NAMALWA (cell line): Measurements from ENCODE around the gene ZRANB1.
"Not testable (repeated sequence)": the region's sequence is repeated elsewhere in the genome, so short reads cannot be mapped to it uniquely, and the experiment has no call there.

Source experiments
- DNase-seq: peaks from one replicate; pipeline ENCODE4 v3.0.0-alpha.2; 2015; ENCODE audit warnings: low spot score

Gene ZRANB1

GRCh38 chr10:124941823-124942222, at the start of gene ZRANB1:
Gene ZRANB1 (plus strand): TSS chr10:124942123. CDS start chr10:124942494, 371 bp downstream.
- DNase-seq = no peak

GRCh38 chr10:124892905-124893304, 49.0 kb upstream of the ZRANB1 start:
- no peak for DNase-seq

GRCh38 chr10:124894569-124895215, 47.2 kb upstream of the ZRANB1 start:
- DNase-seq = no peak

- no peak for DNase-seq
These were observed 45.2 kb upstream of the ZRANB1 start for GRCh38 chr10:124896751-124897150.

GRCh38 chr10:124898471-124898870, 43.5 kb upstream of the ZRANB1 start:
- no peak for DNase-seq

GRCh38 chr10:124899151-124899550, 42.8 kb upstream of the ZRANB1 start:
- no peak for DNase-seq

- no peak for DNase-seq
These were observed 39.5 kb upstream of the ZRANB1 start for GRCh38 chr10:124902462-124902861.

GRCh38 chr10:124903111-124903510, 38.8 kb upstream of the ZRANB1 start:
- DNase-seq = no peak

- no peak for DNase-seq
These were observed 37.1 kb upstream of the ZRANB1 start for GRCh38 chr10:124904796-124905195.

- no peak for DNase-seq
These were observed 35.3 kb upstream of the ZRANB1 start for GRCh38 chr10:124906551-124907001.

GRCh38 chr10:124909563-124909962, 32.4 kb upstream of the ZRANB1 start:
- DNase-seq = no peak

GRCh38 chr10:124911124-124912067, 30.5 kb upstream of the ZRANB1 start:
- no peak for DNase-seq

- no peak for DNase-seq
These were observed 29.6 kb upstream of the ZRANB1 start for GRCh38 chr10:124912101-124912886.

GRCh38 chr10:124913167-124913566, 28.8 kb upstream of the ZRANB1 start:
- DNase-seq = no peak

- DNase-seq = not testable (repeated sequence)
These were observed 27.5 kb upstream of the ZRANB1 start for GRCh38 chr10:124914398-124914797.

GRCh38 chr10:124916098-124916584, 25.8 kb upstream of the ZRANB1 start:
- DNase-seq = no peak

GRCh38 chr10:124916585-124917427, 25.1 kb upstream of the ZRANB1 start:
- peak; percentile 97 for DNase-seq

GRCh38 chr10:124917428-124918190, 24.3 kb upstream of the ZRANB1 start:
- peak; percentile 61 for DNase-seq

- no peak for DNase-seq
These were observed 23.6 kb upstream of the ZRANB1 start for GRCh38 chr10:124918191-124918830.

GRCh38 chr10:124918906-124919305, 23.0 kb upstream of the ZRANB1 start:
- DNase-seq = no peak
